Inflammatory macrophage treated with lipopolysaccharide for 1 hour (primary cell): ENCODE data around the gene TUBA1A.
A peak's percentile ranks its signal among the peaks of the same experiment; 100 is the strongest.
"Not testable (repeated sequence)": the region's sequence is repeated elsewhere in the genome, so short reads cannot be mapped to it uniquely, and the experiment has no call there.

Experiments used
- DNase-seq, 2 donors: peaks; one replicate each; pipeline ENCODE4 v3.0.0-alpha.2; 2020 to 2022

The TUBA1A gene

DNA sequence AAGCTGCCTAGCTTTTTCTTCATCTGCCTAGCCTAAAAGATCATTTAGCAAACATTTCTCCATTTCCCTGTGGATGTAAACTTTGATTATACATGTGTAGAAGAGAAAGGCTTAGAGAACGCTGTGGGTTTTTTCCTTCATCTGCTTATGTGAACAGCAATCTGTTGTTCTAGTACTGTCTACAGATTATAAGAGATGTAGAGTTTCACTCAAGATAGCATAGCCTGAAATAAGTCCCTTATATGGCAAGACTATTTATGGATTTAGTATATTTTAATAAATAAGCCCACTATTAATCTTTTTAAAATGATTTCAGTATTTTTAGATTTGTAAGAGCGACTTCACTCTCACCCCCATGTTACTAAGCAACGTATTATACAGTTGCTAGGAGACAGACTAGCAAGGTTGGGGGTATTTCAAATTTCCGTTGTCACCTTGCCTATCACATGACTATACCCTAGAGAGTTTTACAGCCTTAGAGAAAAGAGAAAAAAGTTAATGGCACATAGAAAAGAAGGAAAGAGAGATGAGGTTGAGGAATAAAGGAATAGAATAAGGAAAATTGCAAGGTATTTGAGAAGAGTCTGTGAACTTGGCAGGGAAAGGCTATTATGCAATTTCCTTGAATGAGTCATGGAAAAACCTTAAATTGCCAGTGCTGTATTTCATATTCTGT lies 12.2 kb upstream of the TUBA1A start:
- peak; percentile 56 to 70 for DNase-seq

DNA sequence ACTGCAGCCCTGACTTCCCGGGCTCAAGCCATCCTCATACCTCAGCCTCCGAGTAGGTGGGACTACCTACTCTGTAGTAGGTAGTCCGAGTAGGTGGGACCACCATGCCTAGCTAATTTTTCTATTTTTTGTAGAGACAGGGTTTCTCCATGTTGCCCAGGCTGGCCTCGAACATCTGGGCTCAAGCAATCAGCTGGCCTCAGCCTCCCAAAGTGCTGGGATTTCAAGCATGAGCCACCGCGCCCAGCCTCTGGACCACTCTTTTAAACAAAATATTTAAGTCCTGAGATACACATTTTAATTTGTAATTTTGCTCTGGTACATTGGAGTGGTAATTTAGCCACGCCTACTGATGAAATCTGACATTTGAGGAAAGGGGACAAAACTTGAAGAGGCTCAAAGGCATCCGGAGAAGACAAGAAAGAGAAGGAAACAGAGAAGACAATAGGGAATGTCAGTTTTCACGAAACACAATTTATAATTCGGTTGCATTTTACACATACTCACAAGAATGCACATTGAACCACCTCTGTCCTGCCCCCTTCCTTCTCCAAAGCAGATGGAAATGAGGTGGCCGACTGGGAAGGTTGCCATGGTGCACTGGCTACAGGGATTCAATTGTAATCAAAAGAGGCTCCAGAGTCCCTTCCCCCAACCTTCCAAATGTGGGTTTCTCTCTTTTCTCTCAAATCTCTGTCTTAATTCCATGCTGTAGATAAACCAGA lies 9.7 kb upstream of the TUBA1A start:
- no peak for DNase-seq

DNA sequence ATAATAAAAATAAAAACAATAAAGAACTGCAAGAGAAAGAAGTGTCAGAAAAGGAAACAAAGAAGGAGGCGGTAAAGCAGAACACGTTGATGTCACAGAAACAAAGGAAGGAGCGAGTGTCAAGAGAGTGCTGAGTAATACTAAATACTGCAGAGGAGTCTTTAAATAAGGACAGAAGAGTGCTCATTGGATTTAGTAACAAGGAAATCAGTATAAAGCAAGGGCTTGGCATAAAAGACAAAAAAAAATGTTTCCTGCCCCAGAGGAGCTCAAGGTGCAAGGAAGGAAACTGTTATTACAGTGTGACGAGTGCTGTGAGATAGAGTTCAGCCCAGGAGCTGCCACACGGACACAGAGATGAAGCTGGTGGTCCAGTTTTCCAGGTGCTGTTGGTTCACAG lies 8.4 kb upstream of the TUBA1A start:
- no peak for DNase-seq

DNA sequence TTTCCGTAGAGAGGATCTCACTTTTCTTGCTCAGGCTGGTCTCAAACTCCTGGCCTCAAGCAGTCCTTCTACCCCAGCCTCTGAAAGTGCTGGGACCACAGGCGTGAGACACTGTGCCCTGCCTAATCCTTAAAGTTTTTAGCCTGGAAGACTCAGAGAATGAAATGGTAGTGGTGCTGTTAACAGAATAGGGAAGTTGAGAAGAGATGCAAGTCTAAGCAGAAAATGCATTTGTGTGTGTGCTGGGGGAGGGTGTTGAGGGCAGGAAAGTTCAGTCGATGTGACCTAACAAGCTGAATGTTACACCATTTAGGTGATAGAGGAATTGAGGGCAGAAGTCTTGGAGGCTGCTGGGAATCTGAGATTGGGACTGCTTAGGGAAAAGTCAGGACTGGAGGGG lies 6.9 kb upstream of the TUBA1A start:
- DNase-seq, result peak; percentile 56 to 62

DNA sequence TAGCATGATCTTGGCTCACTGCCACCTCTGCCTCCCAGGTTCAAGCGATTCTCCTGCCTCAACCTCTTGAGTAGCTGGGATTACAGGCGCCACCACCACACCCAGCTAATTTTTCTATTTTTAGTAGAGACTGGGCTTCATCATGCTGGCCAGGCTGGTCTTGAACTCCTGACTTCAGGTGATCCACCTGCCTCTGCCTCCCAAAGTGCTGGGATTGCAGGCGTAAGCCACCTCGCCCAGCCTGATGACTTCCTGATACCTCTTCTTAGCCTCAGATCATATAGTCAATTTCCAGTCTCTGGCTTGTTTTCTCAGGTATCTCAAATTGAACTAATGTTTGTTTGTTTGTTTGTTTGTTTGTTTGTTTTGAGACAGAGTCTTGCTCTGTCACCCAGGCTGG lies 4.9 kb upstream of the TUBA1A start:
- DNase-seq, result not testable (repeated sequence)

DNA sequence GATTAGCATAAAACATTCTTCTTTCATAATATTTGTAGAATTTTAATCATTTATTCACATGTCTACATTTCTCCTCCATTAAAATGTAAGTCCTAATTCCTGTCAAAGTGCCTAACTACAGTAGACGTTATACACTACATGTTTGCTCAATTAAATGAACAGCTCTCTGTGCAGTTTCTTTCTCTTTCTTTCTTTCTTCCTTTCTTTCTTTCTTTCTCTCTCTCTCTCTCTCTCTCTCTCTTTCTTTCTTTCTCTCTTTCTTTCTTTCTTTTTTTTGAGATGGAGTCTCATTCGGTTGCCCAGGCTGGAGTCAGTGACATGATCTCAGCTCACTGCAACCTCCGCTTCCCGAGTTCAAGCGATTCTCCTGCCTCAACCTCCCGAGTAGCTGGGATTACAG lies 2.6 kb upstream of the TUBA1A start:
- not testable (repeated sequence) for DNase-seq

DNA sequence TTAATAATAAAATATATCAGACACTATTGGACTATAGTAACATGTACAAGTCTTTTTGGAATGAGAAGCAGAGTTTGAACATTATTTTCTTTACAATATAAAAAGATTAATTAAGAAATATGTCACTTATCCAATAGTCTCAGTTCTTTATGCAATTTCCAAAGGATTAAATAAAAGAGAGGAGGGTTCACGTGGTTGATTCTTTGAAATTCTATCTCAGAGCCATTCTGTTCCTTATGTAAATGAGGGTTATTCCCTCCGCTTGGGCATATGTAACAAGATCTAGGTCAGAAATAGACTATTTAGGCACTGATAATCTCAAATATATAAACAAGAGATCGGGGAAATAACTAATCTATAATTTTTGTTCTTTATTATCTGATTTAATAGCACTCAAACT lies 2.1 kb upstream of the TUBA1A start:
- no peak for DNase-seq

DNA sequence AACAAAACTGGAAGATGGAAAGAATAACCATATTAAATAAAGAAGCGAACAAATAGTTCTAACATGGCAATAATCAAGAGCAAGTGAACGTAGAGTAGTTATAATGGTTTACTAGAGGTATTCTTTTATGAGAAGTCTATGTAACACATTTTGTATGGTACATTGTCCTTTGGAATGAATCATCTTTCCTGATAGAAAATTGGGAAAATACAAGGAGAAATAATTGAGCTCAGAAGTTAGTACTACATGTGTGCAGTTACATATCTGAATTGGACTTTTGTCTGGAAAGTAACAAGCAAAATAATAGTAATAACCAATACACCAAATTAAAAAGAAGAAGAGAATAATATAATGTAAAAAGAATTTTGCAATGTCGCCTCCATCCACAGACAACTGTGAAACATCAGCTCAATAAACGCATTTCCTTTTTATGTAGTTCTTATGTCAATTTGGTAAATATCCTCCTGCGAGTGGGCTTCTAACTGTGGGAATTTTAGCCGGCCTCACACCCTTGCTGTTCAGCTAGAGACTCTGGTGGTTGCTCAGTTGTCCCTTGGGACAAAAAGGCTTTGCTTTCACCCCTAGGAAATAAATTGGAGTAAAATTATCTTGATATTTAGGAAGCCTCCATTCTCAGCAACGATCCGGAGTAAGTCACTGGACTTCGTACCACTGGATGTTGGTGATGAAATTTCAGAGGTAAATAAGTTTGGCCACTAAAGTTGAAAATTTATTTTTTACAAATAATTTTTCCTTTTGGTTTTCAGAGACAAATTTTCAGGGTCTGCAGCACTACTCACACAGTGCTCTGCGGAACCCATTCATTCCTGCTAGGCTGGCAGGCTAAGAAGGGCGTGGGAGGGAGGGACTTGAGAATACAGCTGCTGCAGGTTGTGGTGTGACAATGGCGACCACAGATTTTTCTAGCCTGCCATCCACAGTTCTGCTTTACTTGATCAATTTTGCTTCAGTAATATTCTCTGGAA lies 1.1 kb upstream of the TUBA1A start:
- DNase-seq, result no peak

DNA sequence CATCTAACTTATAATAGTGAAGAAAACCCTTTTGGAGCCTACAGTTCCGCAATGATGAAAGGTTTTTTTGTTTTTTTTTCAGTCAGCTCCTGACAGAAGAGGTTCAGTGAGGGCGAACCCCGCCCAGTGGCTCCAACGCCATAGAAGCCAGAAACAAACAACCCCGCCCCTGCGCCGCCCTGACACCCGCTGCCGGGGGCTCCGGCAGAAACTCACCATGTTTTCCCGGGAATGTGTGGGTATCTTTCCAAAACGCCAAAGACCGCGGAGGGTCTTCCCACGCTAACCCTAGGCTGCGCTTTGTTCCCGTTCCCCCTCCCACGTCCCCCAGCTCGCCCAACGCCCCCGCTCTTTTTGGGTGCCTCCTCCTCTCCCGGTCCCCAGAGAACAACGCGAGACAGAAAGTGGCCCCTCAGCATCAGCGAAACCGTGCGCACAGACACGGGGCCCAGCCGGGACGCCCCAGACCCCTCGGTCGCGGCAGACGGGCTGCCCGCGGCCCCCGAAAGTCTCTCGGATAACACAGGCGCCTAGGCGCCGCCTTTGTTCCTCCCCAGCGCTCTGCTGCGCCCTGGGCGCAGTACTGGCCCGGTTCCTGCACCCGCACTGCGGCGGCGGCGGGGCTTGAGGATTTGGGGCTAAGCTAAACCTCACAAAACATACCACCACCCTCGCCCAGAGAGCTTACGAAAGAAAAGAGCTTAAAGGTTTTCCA lies 522 bp downstream of the TUBA1A start:
- peak; percentile 76 to 79 for DNase-seq

DNA sequence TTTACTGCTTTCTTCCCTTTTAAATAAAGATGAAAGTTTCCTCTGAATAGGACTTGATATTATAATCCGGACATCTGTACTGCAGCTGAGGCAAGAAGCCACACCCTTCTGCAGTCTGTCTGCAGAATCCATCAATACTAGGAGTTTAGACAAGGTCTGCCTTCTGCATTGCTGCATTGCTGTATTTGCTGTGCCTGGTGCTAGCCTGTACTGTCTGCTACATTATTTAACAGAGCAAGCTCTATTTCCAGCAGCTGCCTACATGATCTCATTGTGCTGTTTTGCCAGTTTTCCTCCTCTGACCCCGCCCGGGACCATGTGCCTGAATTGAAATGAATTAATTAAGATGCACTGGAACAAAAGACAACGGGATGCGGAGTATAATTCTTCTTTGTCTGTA lies 1.7 kb downstream of the TUBA1A start:
- no peak for DNase-seq

DNA sequence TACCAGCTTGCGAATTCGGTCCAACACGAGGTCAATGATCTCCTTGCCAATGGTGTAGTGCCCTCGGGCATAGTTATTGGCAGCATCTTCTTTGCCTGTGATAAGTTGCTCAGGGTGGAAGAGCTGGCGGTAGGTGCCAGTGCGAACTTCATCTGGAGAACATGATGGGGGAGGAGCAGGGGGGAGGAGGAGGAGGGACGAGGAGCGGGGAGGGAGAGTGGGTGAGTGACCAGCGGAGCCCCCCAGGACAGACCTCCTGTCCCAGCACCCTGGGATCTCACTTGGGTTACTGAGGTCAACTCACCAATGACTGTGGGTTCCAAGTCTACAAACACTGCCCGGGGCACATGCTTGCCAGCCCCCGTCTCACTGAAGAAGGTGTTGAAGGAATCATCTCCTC lies 2.6 kb downstream of the TUBA1A start:
- DNase-seq, result not testable (repeated sequence)

DNA sequence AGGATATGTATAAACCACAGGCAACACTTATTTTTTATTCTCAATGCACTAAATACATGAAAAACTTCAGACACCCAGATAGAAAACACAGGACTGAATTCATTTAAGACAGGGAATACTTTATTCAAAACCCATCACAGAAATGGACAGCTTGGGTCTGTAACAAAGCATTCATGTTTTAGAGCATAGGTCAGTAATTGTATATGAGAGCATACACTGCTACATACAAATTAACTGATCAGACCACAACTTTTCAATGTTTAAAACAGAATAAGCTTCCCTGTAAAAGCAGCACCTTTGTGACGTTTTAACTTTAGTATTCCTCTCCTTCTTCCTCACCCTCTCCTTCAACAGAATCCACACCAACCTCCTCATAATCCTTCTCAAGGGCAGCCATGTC lies 4.2 kb downstream of the TUBA1A start:
- DNase-seq, result not testable (repeated sequence)

DNA sequence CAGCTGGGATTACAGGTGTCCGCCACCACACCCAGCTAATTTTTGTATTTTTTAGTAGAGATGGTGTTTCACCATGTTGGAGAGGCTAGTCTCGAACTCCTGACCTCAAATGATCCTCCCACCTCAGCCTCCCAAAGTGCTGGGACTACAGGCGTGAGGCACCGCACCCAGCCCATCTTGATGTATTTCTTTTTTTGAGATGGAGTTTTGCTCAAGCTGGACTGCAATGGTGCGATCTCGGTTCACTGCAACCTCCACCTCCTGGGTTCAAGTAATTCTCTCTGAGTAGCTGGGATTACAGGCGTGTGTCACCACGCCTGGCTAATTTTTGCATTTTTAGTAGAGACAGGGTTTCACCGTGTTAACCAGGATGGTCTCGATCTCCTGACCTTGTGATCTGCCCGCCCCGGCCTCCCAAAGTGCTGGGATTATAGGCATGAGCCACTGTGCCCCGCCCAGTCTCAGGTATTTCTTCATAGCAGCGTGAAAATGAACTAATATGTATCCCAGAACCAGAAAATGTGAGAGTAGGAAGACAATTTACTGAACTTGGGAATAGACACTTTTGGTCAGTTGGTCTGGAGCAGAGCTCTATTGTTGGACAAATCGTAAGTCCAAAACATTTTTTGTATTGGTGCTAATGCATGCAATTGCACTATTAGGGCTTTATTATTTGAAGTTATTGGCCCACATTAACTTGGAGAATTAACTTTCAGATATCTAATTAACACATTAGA lies 5.5 kb downstream of the TUBA1A start:
- not testable (repeated sequence) for DNase-seq

DNA sequence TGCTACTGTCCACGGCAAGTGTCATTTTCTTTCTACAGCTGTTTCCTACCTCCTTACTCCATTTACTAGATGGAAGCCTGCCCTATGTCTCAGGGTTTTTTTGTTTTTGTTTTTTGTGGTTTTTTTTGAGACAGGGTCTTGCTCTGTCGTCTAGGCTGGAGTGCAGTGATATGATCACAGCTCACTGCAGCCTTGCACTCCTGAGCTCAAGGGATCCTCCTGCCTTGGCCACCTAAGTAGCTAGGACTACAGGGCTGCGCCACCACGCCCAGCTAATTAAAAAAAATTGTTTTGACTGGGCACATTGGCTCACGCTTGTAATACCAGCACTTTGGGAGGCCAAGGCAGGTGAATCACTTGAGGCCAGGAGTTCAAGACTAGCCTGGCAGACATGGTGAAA lies 14.7 kb downstream of the TUBA1A start:
- DNase-seq, result no peak

DNA sequence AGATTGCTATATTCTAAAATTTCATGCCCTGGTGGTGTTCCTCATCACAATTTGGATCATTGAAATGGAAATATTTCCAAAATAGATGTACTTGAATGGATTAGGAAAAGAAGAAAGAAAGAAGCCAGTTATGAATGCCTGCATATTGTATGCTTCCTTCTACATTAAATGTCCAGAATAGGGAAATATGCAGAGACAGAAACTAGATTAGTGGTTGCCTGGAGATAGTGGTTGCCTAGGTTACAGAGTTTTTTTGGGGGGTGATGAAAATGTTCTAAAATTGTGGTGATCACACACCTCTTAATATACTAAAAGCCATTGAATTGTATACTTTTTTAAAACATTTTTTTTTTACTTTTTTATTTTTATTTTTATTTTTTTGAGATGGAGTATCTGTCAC lies 18.0 kb downstream of the TUBA1A start:
- no peak for DNase-seq

DNA sequence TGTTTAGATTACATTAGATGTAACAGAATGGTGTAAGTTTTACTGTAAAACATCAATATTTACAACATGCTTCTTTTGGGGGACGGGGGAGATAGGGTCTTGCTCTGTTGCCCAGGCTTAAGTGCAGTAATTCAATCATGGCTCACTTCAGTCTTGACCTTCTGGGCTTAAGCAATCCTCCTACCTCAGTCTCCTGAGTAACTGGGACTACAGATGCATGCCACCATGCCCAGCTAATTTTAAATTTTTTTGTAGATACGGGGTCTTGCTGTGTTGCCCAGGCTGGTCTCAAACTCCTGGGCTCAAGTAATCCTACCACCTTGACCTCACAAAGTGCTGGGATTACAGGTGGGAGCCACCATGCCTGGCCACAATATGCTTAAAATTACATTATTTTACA lies 23.8 kb downstream of the TUBA1A start:
- DNase-seq, result no peak

DNA sequence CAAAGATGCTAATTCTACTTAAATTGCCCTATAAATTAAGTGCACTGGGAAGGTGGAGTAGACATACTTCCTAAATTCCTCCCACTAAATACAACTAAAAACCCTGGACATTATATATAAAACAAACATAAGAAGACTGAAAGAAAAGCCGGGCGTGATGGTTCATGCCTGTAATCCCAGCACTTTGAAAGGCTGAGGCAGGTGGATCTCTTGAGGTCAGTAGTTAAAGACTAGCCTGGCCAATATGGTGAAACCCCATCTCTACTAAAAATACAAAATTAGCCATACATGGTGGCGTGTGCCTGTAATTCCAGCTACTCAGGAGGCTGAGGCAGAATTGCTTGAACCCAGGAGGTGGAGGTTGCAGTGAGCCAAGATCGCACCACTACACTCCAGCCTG lies 27.0 kb downstream of the TUBA1A start:
- not testable (repeated sequence) for DNase-seq

DNA sequence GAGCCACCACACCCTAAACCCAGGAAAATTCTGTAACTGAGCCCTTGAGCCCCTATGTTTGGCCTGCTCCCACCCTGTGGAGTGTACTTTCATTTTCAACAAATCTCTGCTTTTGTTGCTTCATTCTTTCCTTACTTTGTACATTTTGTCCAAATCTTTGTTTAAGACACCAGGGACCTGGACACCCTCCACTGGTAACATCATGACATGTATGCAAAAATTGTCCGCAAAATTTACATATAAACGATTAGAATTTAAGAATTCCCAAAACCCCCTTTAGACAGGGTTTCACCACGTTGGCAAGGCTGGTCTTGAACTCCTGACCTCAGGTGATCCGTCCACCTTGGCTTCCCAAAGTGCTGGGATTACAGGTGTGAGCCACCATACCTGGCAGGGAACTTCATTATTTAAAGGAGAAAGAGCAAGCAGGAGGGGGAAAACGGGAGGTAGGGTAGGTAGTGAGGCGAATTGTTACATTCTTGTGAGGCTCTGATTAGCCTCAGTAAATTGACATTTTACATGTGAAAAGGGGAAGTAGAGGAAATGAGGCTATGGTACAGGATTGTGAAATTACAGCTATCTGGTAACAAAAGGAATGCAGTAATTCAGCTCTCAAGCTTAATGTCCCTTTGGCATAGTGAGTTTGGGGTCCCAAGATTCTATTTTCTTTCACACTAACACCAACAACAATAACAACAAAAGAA lies 27.6 kb downstream of the TUBA1A start:
- peak; percentile 62 to 68 for DNase-seq

DNA sequence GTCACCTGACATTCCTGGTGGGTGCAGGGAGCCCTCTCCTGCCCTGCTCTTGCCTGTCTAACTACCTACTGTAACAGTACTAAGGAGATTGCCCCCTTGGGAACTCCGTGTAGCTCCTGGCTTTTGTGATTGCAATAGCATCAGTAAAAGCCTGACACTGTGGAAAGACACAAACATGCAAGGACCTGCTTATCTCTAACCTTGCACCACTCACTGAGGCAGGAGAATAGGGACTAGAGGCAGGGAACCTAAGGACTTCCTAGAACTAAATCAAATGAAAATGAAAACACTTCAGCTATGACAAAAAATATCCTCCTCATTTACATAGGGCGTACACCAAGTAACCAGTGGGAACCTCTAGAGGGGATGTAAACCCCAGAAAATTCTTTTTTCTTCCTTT lies 28.5 kb downstream of the TUBA1A start:
- no peak for DNase-seq

DNA sequence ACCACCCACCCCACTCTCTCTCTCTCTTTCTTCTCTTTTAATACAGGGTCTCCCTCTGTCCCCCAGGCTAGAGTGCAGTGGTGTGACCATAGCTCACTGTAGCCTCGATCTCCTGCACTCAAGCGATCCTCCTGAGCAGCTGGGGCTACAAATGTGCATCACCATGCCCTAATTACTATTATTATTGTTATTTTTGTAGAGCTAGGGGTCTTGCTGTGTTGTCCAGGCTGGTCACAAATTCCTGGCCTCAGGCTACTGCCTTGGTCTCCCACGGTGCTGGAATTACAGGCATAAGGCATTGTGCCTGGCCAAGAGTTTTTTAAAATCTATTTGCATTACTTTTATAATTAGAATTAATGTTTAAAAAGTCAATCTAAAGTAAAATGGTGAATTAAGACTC lies 34.7 kb downstream of the TUBA1A start:
- DNase-seq, result no peak

DNA sequence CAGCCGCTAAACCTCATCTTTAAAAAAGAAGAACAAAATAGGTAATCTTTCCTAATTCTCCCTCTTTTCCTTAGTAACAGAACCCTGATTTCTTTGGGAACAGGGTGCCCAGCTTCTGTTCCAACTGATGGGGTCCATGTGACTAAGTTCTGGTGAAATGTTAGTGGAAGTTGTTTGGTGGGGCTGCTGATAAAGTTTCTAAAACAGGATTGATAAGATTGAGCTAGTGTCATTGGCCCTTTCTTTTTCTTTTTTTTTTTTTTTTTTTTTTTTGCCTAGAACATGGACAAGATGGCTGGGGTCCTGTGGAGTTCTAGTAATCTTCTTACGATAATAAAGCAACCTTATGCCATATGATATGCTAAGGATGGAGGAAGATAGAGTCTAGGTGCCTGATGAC lies 41.5 kb downstream of the TUBA1A start:
- DNase-seq, result no peak
